ENCODE measurements around the gene SPX.

The SPX gene, protein sequence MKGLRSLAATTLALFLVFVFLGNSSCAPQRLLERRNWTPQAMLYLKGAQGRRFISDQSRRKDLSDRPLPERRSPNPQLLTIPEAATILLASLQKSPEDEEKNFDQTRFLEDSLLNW

DNA sequence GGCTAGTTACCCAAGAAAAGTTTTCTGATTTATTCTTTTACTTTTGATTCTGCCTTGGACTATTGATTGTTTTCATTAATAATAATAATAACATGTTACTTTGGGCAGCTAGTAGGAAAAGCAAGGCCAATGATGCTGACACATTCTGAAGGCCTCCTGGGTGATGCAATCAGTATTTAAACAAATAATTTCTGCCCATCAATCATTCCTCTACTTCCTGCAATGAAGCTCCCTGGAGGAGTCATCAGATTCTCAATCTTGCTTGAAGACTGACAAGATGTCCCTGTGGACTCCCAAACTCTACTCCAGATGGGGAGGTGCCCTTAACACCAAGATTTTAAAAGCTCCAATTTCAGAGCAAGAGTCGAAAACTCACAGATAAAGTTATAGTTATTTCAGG, at the start of gene SPX:
Gene SPX (plus strand): TSS at position 244 of the 400 bp plus-strand sequence. CDS start 177 bp downstream, outside the sequence.
- DNase-seq (ENCODE audit: low read depth in 2 of 2, low spot score in 1 of 2), result no peak

DNA sequence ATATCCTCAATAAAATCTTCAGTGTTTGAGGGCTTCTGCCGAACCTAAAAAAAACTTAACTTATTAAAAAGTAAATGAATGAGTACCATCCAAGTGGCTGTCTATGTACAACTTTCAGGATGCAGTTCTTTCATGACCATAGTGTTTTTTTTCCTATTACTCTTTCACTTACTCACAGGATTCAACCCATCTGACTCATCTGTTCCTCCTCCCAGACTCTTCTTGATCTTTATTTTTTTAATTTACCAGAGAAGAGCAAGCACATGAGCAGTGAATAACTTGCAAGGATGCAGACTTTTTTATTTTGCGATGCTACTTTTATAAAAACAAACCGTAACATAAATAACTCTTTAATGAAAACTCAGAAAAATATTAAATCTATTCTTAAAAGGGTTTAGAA, 49.1 kb upstream of the SPX start:
- DNase-seq (ENCODE audit: low read depth in 2 of 2, low spot score in 1 of 2), result no peak

DNA sequence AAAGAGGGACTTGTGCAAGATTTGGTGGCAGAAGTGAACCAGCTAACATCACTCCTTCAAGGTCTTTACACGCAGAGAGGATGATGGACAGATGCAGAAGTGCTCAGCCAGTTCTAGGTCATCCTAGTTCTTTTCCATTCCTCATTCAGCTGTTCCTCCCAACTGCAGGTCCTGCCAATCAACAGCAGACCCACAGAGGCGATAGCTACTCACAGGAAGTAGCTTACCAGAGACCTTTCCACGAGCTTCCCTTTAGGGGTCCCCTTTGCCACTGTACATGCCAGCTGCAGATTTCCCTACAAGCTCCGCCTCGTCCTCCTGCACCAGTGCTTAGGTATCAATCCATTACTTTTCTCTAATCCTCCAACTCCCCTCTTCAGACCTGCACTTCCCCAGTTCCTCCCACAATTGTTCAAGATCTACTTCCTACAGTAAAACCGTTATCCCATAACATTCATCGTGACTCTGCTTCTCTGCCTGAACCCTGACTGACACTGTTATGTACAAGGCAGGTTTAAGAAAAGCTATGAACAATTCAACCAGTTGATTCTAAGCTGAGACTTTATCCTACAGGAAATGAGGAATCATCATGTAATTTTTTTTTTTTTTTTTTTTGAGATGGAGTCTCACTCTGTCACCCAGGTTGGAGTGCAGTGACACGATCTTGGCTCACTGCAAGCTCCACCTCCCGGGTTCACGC, 47.2 kb upstream of the SPX start:
- DNase-seq (ENCODE audit: low read depth in 2 of 2, low spot score in 1 of 2), result no peak

DNA sequence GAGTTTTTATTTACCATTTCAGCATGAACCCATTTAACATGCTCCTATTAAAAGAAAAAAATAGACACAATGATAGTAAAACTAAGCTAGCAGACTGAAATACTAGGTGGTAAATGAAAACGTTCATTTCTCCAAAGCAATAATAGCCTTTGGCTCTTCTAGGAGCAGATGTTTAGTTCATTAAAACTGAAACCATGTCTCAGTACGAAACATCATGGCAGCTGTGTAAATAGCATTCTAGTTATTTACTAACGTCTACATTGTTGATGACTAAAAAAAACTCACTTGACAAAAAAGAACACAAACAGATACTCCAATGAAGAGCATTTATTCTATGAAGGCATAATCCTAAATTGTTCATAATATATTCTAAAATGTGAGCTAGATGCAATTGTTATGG, 42.6 kb upstream of the SPX start:
- DNase-seq (ENCODE audit: low read depth in 2 of 2, low spot score in 1 of 2), result no peak

DNA sequence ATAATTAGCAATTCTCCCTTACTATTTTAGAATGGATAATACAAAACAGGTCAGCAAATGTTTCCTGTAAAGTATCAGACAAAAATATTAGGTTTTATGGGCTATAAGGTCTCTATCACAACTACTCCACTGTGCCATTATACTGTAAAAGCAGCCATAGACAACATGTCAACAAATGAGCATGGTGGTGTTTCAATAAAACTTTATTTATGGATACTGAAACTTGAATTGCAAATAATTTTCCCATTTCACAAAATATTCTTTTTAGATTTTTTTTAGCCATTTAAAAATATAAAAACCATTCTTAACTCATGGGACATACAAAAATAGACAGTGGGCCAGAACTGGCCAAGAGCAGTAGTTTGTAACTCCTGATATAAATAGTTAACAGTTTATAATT, 40.1 kb upstream of the SPX start:
- no peak for DNase-seq (ENCODE audit: low read depth in 2 of 2, low spot score in 1 of 2)

DNA sequence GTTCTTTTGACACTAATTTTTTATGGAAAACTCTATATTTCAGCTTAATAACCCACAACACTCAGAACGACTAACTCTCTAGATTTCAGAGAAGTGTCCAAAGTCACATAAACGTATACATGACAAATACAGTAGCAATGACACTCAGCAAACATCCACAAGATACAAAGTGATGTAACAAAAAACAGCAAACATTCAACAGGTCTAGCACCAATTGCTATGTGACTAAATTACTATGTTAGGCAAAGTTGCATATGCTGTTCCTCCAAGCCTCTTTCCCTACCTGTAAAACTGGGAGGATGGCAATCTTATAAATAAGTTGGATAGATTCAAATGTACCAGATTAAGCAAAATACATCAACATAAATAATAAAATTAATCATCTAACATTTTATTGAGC, 26.3 kb upstream of the SPX start:
- DNase-seq (ENCODE audit: low read depth in 2 of 2, low spot score in 1 of 2), result no peak

DNA sequence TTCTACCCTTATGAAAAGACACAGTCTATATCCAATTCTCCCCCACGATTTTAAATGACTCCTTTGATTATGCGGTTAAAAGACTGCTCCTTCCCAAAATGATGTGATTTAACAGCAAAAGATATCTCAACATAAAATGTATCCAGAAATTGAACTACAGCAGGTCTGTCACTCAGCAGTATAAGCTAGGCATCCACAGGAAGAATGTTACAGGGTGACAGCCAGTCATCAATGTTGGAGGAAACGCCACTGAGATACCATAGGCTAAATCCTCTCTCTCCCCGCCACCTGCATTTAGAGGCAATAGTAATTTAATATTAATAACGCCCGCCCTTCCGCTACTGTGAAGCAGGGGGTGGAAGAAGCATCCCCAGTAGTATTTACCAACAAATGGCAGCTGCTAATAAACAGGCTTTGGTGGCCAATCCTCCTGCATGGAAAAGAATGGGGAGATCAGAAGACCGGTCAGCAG, 25.3 kb upstream of the SPX start:
- DNase-seq (ENCODE audit: low read depth in 2 of 2, low spot score in 1 of 2), result peak in 1 of 2 donors; percentile 1

DNA sequence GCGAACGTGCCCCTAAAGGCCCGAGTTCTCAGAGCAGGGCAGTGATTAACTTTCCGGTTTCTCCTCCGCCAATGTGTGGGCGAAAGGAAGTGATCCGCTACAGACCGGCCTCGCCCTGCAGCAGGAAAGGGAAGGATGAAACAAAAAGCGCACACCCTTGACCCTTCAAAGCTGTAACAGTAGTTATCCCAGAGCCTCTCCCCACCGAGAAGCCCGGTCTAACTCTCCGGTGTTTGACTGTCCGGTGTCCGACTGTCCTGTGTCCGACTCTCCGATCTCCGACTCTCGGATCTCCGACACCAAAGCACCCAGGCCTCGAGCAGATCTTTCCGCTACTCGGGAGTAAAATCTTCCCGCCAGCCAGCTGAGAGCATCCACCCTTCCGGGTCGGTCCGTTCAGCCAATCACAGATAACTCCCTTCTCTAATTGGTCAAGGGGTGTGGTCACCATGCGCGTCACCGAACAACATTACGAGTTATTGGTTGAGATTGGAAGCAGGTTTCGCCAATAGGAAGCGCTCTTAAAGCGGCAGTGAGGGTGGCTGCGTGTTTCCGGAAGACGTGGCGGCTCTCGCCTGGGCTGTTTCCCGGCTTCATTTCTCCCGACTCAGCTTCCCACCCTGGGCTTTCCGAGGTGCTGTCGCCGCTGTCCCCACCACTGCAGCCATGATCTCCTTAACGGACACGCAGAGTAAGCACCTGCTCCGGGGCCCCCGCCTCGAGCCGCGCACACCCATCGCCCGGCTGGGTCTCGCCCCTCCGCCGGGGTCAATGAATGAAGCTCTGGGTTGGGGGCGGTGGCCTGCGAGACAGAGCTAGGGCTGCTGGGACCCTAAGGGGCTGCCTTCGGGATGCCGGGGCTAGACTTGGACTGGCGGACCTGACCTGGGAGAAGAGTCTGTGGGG, 24.6 kb upstream of the SPX start, which contains the start of the genes GOLT1B and RECQL:
Gene GOLT1B (plus strand): TSS at position 532 of the 906 bp plus-strand sequence. CDS start 135 bp downstream, at position 667.
Gene RECQL (minus strand): TSS at position 378 of the 906 bp plus-strand sequence. CDS start 2,065 bp downstream, outside the sequence.
- DNase-seq (ENCODE audit: low read depth in 2 of 2, low spot score in 1 of 2), result peak; percentile 74 to 77

DNA sequence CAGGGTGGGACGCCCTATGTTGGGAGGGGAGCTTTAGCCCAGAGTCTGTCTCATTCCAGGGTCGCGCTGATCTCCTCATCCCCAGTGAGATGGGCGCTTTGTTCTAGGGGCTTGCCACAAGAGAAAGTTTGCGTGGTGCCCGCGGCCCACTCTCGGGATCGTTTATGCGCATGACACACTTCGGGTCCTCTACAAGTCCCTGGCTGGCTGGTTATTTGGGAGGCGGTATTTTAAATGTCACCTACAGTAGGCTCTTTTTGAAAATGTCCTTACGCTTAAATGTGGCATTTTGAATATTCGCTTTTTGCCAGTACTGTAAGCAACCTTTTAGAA, 24.0 kb upstream of the SPX start:
- peak; percentile 3 to 4 for DNase-seq (ENCODE audit: low read depth in 2 of 2, low spot score in 1 of 2)

DNA sequence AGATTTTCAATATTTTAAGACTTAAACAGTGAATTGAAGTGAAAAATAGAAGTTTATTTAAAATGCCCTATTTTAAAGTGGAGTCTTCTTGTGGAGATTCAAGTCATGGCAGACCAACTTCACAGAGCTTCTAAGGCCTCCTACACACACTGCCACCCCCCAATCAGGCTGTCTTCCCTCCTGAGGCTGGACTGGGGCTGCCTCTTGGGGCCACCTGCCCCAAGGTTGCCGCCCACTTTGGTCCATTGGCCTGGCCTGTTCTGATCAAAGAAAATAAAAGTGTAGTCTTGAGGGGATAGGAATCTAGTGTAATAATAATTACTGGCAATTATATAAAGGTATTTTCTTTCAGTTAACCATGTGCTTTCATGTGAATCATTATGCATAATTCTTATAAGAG, 23.2 kb upstream of the SPX start:
- DNase-seq (ENCODE audit: low read depth in 2 of 2, low spot score in 1 of 2), result no peak

DNA sequence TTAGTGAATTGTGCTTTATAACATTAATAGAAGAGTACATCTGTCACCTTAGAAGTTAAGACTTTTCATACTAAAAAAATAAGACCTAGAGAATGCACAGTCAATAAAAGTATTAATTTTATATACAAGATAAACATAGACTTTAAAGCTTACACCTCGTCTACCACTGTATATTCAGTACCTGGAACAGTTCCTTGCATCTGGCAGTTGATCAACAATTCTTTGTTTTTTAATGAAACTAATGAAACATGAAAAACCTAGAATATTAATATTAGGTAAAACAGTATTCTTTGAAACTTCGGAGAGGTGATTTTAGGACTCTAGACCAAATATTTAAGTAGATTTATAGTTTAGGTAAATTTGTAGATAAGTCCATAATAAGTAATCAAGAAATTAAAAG, 20.2 kb upstream of the SPX start:
- DNase-seq (ENCODE audit: low read depth in 2 of 2, low spot score in 1 of 2), result no peak

DNA sequence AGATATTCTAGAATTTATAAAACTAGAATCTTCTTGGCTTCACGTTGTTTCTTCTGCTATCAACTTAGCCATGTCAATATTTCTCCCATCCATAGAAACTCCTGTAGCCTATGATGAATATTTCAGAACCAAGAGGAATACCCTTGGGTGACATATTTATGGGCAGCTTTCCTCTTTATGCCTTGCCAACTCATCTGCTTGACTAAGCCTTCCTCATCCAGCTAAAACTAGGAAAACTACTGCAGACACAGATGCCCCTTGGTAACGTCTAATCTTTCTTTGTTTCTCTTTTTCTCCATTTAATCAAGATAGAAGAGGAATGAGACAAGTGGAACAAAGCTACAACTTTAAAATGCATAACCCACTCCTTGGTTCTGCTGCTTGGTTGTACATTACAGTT, 18.2 kb upstream of the SPX start:
- DNase-seq (ENCODE audit: low read depth in 2 of 2, low spot score in 1 of 2), result no peak

DNA sequence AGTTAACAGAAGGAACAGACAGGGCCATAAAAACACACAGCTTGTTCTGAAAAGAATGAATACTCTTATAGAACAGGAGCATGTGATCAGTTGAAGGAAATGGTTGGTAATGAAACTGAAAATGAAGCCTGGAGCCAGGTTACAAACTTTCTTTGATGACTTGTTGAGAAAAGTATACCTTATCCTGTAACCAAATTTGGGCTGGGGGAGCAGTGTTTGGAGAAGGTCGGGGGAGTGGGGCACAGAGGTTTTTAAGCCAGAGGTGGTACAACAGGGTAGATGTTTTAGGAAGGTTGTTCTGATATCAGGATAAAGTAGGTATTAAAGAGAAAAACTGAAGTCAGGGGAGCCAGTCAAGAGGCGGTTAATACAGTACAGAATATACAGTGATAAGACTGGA, 16.3 kb upstream of the SPX start:
- no peak for DNase-seq (ENCODE audit: low read depth in 2 of 2, low spot score in 1 of 2)

DNA sequence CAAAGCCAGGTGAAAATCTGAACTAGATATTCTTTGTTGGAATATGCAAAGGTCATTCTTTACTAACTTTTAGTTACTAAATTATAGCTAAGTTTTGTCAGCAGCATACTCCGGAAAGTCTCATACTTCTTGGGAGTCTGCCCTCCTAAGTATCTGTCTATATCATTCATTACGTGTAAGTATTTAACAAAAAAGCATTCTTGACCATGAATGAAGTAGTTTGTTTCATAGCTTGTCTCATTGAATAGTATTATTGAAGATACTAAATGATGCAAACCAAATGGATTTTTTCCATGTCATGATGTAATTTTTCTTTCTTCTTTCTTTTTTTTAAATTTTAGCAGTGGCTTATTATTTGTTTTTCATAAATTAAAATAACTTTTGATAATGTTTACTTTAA, 9.8 kb upstream of the SPX start:
- no peak for DNase-seq (ENCODE audit: low read depth in 2 of 2, low spot score in 1 of 2)

DNA sequence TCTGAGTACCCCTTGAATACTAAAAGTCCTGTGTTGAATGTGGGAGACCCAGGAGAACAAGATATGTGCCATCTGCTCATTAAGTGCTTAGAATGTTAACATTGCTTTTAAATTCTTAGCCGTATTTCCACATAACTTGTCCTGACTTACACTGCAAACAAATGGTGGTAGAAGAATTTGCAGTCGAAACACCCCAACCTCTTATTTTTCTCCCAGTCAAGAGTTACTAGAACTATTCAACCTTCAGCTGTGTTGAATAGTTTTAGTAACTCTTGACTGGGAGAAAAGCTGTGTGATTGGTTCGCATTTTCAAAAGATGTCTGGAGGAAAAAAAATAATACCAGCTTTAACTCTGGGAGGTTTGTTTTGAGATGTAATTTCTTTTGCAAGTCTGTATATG, 7.6 kb upstream of the SPX start:
- no peak for DNase-seq (ENCODE audit: low read depth in 2 of 2, low spot score in 1 of 2)

DNA sequence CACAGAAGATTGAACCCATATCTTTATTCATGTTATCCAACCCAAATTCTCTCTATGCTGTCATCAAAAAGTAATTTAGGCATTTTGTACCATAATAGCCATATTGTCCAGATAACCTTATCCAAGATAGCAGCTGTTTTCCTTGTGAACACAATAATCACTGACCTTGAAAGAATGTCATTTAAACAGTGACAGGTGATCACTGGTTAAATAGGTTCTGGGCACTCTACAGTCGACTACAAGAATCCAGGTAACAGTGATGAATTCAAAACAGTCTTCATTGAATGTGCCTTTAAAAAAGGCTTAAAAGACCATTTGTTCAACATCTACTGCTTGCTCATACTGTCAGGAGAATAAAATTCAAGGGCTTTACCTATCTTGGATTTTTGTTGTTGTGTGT, 4.6 kb upstream of the SPX start:
- no peak for DNase-seq (ENCODE audit: low read depth in 2 of 2, low spot score in 1 of 2)

DNA sequence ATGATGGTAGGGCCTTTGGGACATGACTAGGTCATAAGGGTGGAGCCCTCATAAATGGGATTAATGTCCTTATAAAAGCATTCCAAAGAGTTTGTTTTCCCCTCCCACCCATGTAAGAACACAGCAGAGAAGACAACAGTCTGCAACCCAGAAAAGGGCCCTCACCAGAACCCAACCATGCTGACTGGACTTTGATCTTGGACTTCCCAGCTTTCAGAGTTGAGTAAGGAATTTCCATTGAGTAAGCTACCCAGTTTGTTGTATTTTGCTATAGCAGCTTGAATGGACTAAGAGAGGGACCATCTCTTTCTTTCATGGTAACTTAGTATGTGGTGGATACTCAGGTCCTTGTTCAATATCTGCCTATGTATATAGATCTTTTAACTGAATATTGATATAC, 2.9 kb upstream of the SPX start:
- DNase-seq (ENCODE audit: low read depth in 2 of 2, low spot score in 1 of 2), result no peak

DNA sequence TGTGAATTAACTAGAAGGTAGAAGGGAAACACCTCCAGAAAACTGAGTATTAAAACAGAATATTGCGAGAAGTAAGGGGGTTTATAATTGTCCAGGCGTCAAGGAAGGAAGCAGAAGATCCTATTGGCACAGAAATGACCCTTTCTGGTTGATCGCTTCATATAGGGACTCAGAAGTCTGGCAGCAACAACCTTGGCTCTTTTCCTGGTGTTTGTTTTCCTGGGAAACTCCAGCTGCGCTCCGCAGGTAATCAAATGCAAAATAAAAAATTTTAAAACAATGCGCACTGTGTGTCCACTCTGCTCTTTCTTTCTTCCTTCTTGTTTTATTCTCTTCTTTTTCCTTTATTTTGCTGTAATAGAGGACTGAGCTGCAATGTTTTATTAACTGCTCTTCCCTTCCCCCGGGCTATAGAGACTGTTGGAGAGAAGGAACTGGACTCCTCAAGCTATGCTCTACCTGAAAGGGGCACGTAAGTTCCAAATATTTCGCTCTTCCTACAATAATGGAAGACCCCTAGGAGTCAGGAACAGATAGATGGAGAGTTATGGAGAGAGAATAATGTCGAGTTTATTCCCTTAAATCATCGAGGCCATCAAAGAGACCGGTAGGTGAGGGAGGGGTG, 737 bp downstream of the SPX start:
- DNase-seq (ENCODE audit: low read depth in 2 of 2, low spot score in 1 of 2), result no peak

DNA sequence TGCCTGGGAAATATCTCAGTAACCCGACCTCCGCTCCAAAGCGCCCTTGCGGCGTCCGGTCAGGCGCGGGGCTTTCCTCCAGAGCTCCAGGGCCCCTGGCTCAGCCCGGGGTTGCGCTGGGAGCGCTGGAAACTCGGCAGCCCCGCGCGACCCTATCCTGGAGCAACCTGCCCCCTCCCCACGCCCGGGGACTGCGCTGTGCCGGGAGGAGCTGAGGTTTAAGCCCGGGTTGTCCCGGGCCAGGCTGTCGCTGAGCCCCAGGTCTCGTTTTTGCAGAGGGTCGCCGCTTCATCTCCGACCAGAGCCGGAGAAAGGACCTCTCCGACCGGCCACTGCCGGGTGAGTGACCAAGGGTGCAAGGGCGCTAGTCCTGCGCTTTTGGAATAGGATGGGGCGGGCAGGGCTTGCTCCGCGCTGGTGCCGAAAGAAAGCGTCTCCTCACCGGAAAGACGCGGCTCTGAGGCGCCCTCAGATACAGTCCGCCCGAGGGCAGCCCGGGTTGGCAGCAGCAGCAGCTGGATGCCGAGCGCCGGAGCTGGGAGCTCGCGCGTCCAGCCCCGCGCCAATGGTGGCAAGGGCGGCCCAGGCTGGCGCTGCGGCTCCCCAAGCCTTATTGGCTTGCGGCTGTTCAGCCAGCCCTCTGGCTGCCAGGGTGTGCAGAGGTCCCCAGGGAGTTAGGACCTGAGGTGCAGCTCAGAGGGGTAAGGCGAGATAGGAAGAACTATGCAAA, 1.5 kb downstream of the SPX start:
- peak in 1 of 2 donors; percentile 1 for DNase-seq (ENCODE audit: low read depth in 2 of 2, low spot score in 1 of 2)

DNA sequence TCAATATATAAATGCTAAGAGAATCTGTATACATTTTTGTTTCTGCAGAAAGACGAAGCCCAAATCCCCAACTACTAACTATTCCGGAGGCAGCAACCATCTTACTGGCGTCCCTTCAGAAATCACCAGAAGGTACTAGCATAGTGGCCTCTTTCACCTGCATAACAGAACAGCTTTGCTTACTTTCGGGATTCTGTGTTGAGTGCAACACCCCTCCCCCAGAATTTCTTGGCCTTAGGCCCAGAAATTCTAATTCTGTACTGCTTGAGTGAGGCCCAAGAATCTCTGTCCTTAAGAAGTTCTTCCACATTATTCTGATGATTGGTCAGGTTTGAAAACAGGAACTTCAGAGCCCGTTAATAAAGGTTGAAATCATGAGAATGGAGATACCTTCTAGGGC, 2.9 kb downstream of the SPX start:
- no peak for DNase-seq (ENCODE audit: low read depth in 2 of 2, low spot score in 1 of 2)

DNA sequence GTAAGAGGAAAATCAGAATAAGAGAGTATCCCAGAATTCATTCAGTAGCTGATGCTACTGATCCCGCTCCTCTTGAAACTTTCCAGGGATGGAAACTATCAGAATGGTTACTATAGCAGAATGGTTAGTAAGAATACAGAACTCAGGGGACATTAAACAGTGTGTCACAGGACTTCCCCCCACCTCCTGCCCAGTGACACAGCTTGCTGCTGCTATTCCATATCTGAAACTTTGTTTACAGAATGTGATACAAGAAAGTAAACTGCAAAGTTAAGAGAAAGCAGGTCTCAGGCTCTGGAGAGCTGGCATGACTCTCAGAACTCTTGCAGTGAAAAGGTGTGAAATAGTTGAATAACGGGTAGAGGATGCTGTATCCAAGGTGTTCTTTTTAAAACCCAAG, 3.4 kb downstream of the SPX start:
- no peak for DNase-seq (ENCODE audit: low read depth in 2 of 2, low spot score in 1 of 2)

Data from stimulated activated CD8-positive, alpha-beta memory T cell treated with anti-CD3 and anti-CD28 coated beads, Interleukin-4, amount 100 ng/mL, for 4 hours (primary cell).